Measurements from ENCODE around the gene COL18A1.
"Not testable (repeated sequence)": the region's sequence is repeated elsewhere in the genome, so short reads cannot be mapped to it uniquely, and the experiment has no call there.

COL18A1 gene

GRCh38 chr21:45525153-45525909 is 120.4 kb downstream of the COL18A1 start:
- DNase-seq = no peak

- no peak for DNase-seq
These were observed 120.9 kb downstream of the COL18A1 start for GRCh38 chr21:45525910-45526306.

DNA sequence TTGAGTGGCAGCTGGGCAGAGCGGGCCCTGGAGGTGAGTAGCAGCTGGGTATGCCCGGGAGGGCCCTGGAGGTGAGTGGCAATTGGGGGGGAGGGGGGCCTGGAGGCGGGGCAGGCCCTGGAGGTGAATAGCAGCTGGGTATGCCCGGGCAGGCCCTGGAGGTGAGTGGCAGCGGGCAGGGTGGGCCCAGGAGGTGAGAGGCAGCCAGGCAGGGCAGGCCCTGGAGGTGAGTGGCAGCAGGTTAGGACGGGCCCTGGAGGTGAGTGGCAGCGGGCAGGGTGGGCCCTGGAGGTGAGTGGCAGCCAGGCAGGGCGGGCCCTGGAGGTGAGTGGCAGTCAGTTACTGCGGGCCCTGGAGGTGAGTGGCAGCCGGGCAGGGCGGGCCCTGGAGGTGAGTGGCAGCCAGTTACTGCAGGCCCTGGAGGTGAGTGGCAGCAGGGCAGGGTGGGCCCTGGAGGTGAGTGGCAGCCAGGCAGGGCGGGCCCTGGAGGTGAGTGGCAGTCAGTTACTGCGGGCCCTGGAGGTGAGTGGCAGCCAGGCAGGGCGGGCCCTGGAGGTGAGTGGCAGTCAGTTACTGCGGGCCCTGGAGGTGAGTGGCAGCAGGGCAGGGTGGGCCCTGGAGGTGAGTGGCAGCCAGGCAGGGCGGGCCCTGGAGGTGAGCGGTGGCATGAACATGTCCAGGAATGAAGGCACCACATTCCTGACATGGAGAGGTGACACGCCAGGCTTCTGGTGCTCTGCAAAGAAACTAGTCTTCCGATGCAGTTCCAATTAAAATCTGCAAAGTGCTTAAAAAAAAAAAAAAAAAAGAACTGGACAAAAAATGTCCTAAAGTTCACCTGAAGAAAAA is 122.4 kb downstream of the COL18A1 start:
- not testable (repeated sequence) for DNase-seq

- no peak for DNase-seq
These were observed 123.2 kb downstream of the COL18A1 start for GRCh38 chr21:45528028-45528705.

DNA sequence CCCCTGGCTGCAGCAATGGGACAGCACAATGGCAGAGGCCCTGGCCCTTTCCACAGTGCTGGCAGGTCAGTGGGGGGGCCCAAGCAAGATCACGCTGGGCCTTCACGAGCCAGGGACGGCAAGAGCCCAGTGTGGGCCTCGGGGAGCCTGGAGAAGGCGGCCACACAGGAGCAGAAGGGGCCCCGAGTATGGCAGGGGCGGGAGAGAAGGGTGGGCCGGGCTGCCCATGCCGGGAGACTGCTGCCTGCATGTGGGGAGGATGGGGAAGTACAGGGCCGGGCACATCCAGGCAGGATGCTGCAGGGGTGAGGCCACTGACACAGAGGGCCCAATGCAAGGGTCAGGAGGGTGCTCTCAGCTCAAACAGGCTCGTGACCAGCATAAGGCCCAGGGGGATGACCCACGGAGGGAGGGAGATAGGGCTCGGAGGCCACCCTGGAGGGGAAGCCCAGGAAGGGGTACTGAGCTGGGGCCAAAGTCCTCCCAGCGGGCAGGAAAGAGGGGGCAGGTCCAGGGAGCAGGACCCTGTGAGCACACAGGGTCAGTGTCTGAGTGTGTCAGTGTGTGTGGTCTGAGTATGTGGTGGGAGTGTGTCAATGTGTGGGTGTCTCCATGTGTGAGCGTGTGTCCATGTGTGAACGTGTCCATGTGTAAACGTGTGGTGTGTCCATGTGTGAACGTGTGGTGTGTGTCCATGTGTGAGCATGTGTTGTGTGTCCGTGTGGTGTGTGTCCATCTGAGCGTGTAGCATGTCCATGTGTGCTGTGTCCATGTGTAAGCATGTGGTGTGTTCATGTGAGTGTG is 124.2 kb downstream of the COL18A1 start:
- no peak for DNase-seq

DNA sequence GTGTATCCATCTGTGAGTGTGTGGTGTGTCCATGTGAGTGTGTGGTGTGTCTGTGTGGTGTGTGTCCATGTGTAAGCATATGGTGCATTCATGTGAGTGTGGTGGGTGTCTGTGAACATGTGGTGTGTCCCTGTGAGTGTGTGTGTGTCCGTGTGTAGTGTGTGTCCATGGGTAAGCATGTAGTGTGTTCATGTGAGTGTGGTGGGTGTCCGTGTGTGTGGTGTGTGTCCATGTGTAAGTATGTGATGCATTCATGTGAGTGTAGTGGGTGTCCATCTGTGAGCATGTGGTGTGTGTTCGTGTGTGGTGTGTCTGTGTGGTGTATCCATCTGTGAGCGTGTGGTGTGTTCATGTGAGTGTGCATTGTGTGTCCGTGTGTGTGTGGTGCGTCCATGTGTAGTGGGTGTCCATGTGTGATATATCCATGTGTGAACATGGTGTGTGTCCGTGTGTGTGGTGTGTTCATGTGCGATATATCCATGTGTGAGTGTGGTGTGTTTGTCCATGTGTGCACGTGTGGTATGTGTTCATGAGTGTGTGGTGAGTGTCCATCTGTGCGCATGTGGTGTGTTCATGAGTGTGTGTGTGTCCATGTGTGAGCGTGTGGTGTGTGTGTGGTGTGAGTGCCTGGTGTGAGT is 124.9 kb downstream of the COL18A1 start:
- no peak for DNase-seq

DNA sequence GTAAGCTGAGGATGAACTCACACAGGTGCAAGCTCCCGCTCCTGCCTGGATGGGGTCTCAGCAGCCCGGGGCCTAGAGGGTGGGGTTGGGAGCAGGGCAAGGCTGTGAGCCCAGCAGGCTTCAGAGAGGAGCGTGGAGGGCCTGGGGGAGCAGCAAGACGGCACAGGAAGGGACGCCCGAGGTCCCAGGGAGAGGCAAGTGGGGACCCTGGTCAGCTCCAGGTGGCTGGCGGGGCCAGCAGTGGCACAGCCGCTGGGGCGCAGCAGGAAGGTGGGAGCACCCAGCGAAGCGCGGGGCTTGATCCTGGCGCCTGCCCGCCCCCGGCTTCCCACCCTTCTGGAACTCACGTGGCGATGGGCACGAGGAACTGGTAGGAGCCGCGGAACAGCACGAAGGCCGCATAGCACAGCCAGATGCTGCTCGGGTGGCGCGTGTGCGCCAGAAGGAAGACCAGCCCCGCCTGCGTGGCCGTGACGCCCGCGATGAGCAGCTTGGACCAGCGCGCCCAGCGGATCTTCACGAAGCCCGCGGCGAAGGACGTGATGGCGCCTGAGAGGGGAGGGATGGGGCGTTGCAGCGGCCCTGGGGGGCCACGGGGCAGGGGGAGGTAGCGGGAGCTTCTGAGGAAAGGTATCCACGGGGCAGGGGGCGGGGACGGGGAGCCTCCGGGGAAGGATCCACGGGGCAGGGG is 125.6 kb downstream of the COL18A1 start:
- no peak for DNase-seq

GRCh38 chr21:45531114-45531392 is 126.1 kb downstream of the COL18A1 start:
- not testable (repeated sequence) for DNase-seq

DNA sequence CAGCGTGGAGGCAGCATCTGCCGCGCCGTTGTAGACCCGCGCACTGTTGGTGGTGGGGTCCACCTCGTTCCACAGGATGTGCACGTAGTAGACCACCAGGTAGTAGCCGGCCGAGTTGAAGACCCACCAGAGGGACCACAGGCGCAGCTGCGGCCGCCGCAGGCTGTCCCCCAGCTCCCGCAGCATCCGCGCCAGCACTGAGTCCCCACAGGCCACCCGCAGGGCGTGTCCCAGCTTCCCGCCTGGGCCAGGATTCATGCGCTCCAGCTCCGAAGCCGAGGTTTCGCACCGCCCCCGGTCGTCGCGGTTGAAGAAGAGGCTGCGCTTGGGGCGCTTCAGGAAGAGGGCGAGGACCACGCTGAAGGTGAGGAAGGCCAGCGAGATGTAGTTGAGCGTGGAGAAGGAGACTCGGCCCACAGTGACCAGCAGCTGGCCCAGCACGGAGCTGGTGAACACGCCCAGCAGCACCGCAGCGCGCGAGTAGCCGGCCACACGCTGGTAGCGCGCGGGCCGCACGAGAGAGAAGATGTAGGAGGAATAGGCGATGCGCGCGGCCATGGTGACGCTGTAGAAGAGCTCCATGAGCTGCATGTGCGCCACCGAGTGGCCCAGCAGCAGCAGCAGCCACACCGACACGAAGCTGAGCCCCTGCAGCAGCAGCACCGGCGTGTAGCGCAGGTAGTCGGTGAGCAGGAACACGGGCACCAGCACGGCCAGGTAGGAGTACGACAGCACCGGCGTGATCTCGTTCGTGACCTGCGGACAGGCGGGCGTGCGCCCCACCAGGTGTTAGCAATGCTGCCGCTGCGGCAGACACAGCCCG is 126.6 kb downstream of the COL18A1 start:
- DNase-seq = no peak

GRCh38 chr21:45532826-45533360 is 127.9 kb downstream of the COL18A1 start:
- DNase-seq = no peak

GRCh38 chr21:45533361-45533845 is 128.4 kb downstream of the COL18A1 start:
- DNase-seq = no peak

- no peak for DNase-seq
These were observed 129.1 kb downstream of the COL18A1 start for GRCh38 chr21:45533846-45534635.

GRCh38 chr21:45534636-45535331 is 129.8 kb downstream of the COL18A1 start:
- no peak for DNase-seq

DNA sequence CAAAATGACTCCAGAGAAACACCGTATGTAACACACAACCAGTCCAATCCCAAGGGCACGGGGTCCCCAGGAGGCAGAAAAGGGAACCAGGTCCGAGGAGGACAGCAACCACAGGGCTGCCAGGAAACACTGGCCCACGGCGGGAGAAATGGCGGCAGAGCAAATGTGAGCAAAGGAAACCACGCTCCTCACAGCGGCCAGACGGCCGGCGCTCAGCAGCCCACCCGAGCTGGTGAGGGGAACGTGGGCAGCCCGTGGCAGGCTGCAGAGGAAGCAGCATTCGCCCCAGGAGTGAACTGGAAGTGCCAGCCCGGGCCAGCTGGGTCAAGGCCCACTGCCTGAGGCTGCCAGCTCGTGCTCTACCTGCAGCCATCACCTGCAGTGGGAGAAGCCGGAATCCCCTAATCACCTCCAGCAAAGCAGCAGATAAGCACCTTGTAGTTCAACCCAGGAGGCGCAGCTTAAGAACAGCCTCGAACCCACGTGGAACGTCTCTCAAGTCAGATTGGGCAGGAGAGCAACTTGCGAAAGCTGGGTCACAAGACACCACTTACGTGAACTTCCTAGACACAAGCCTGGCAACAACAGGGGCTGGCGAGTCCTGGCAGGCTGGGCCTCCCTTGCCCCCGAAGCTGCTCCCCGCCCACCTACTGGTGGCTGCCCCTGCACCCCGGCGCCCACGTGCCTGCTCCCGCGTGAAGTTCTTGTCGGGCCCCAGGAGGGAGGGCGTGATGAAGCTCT is 130.5 kb downstream of the COL18A1 start:
- no peak for DNase-seq

DNA sequence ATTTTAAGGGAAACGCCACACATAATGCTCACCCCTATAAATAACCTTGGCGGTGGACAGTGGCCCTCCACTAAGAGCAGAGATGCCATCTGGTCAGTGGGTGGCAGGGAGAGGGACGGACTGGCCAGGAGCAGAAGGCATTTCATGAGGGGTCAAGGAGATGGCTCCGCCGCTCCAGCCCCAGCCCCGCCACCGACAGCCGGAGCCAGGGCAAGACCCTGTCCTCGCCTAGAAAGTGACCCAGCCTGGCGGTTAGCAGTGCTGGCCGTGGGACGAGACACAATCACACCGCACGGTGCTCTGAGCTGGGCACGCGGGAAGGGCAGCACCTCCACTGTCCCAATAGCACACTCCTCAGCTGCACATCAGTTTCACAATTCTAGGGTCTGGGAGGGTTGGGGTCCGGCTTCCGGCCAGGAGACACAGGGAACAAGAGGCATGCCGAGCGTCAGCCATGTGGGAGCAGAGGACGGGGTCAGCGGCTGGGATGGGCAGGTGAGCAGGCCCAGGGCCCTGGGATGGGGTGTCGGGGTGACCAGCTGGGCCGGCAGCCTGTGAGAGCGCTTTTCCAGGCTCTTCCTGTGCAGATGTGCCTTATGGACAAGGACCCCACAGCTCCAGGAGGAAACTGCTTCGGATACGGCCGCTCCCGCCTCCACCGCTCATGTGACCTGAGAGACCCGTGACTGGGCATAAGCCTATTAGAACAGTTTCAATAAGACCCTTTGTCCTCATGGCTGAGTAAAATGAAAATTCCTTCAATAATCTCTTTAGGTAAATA is 131.5 kb downstream of the COL18A1 start:
- DNase-seq = no peak

DNA sequence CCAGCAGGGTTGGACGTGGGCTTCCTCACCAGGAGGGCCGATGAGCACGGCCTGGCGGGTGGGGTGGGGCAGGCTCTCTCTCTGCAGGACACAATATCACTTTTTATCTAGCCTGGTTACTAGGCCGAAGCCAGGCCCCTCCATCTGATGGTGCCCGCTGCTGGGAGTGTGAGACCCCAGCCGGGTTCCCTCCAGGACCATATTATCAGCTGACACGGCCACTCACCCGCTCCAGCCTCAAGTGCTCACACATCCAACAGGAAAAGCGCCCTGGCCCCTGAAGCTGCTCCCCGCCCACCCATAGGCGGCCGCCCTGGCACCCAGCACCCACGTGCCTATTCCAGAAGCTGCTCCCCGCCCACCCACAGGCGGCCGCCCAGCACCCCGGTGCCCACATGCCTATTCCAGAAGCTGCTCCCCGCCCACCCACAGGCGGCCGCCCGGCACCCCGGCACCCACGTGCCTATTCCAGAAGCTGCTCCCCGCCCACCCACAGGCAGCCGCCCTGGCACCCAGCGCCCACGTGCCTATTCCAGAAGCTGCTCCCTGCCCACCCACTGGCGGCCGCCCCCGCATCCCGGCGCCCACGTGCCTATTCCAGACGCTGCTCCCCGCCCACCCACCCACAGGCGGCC is 132.3 kb downstream of the COL18A1 start:
- no peak for DNase-seq

DNA sequence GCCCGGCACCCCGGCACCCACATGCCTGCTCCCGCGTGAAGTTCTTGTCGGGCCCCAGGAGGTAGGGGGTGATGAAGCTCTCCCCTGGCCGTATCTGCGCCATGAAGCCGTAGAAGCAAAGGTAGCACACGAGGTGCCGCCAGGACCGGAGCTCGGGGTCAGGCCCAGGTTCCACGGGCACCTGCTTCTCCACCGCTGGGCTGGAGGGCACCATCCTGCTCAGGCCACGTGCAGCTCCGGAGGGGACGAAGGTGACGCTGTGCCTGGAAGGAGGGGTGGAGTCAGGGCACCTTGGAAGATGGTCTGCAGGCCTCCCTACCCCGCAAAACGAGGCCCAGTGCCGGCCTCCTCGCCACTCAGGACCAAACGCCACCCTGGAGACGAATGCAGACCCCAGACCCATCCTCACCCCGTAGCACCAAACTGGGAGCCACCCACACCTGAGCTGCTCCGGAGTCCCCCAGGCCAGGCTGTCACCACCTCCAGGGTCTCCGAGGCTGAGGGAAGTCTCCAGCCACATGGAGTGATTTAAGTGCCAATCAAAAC is 132.9 kb downstream of the COL18A1 start:
- no peak for DNase-seq
